Colonic mucosa (tissue), 4 donors: ENCODE results near the gene MMP13. TPM values are rescaled to one million over a fixed set of nuclear protein-coding genes. Genes with fewer than 3 reads are reported as not detected.

ENCODE experiments used
- DNase-seq: peaks from one replicate; pipeline ENCODE4 v3.0.0-alpha.2; 2020
- H3K27ac ChIP-seq: fragments of 200-600 bp; one replicate; pipeline ENCODE4 v1.8.0; 2021
- H3K27me3 ChIP-seq: fragments of 200-600 bp; one replicate; pipeline ENCODE4 v1.8.0; 2021
- H3K36me3 ChIP-seq: fragments of 200-600 bp; one replicate; pipeline ENCODE4 v1.8.0; 2021
- H3K4me1 ChIP-seq: fragments of 200-600 bp; one replicate; pipeline ENCODE4 v1.8.0; 2021; ENCODE audit warnings: mild to moderate bottlenecking
- H3K4me3 ChIP-seq: fragments of 200-600 bp; one replicate; pipeline ENCODE4 v1.8.0; 2021
- H3K9ac ChIP-seq, 2 donors: one replicate each; pipeline ENCODE4 v1.7.0; 2013; ENCODE audit warnings: control low read depth in 2 of 2, low read depth in 2 of 2, low read length in 2 of 2
- H3K9me3 ChIP-seq: fragments of 200-600 bp; one replicate; pipeline ENCODE4 v1.8.0; 2021
- CTCF ChIP-seq: fragments of 200-600 bp; IDR thresholded peaks from one replicate; pipeline ENCODE4 v1.8.0; 2022; ENCODE audit warnings: antibody characterized with exemption, mild to moderate bottlenecking
- intact Hi-C: fragments of 100-400 bp; cut with DNase I; formaldehyde crosslinking; loops from one replicate; pipeline ENCODE4 v1.14.1; 2022
- total RNA-seq, 2 donors: library from RNA; stranded (reverse); fragmentation: NEBNext Ultra II Directional in 1 of 2; extraction: Animal tissue kit (Norgen Biotek cat#: 25700) in 1 of 2; gene quantifications; one replicate each; pipeline ENCODE4 v1.2.1, GENCODE V29; 2021
- donor health status: healthy.
- donor health status: DM: no; HTN: no; CAD: no.
- donor health status: DM: no; HTN: no; CAD: no.

The MMP13 gene
- total RNA-seq, 2 donors from 2014 or later, result not detected

GRCh38 chr11:102928247-102928646 is 27.3 kb downstream of the MMP13 start:
- Histone ChIP-seq H3K36me3 (no peaks in the 10 kb centered on the region), H3K9me3 (no peaks in the 10 kb centered on the region), H3K4me1 (no peaks in the 10 kb centered on the region), H3K4me3 (no peak overlapping the region), H3K9ac (no peak overlapping the region), H3K27me3 (no peaks in the 10 kb centered on the region), H3K27ac (no peak overlapping the region)
- intact Hi-C loops, result no loop called here
- TF ChIP-seq CTCF, result no peak
- DNase-seq, result no peak

- Histone ChIP-seq H3K27ac (no peak overlapping the region), H3K27me3 (no peaks in the 10 kb centered on the region), H3K4me1 (no peaks in the 10 kb centered on the region), H3K4me3 (no peak overlapping the region), H3K9ac (no peak overlapping the region), H3K36me3 (no peaks in the 10 kb centered on the region), H3K9me3 (no peaks in the 10 kb centered on the region)
- TF ChIP-seq CTCF, result no peak
- DNase-seq, result no peak
- intact Hi-C loops, result no loop called here
Observed at GRCh38 chr11:102927624-102927990, 27.9 kb downstream of the MMP13 start.

- Histone ChIP-seq H3K27me3 (no peaks in the 10 kb centered on the region), H3K9me3 (no peaks in the 10 kb centered on the region), H3K4me1 (no peaks in the 10 kb centered on the region), H3K27ac (no peak overlapping the region), H3K36me3 (no peaks in the 10 kb centered on the region), H3K4me3 (no peak overlapping the region), H3K9ac (no peak overlapping the region)
- DNase-seq, result no peak
- intact Hi-C loops, result no loop called here
- no peak for TF ChIP-seq CTCF
Observed at GRCh38 chr11:102926961-102927623, 28.4 kb downstream of the MMP13 start.

- Histone ChIP-seq H3K4me1 (no peaks in the 10 kb centered on the region), H3K27me3 (no peaks in the 10 kb centered on the region), H3K27ac (no peak overlapping the region), H3K9ac (no peak overlapping the region), H3K36me3 (no peaks in the 10 kb centered on the region), H3K4me3 (no peak overlapping the region), H3K9me3 (no peaks in the 10 kb centered on the region)
- DNase-seq, result peak; percentile 34
- no peak for TF ChIP-seq CTCF
- intact Hi-C loops, result no loop called here
Observed at GRCh38 chr11:102926517-102926916, 29.0 kb downstream of the MMP13 start.

- intact Hi-C loops, result no loop called here
- H3K4me3 ChIP-seq, result no peak overlapping the region
- no peaks in the 10 kb centered on the region for H3K4me1 ChIP-seq
- no peak for DNase-seq
- no peaks in the 10 kb centered on the region for H3K27me3 ChIP-seq
- no peak overlapping the region for H3K9ac ChIP-seq
- H3K36me3 ChIP-seq, result no peaks in the 10 kb centered on the region
- no peak overlapping the region for H3K27ac ChIP-seq
- TF ChIP-seq CTCF, result no peak
- H3K9me3 ChIP-seq, result no peaks in the 10 kb centered on the region
Observed at GRCh38 chr11:102925988-102926387, 29.5 kb downstream of the MMP13 start.
